PC-3 (cell line): ENCODE results near the gene APOD.

Experiments
- EZH2 ChIP-seq: fragments of 300-600 bp; sonication (generic); IDR thresholded peaks from one replicate; pipeline ENCODE4 v1.6.1; 2017; ENCODE audit warnings: antibody characterized with exemption, mild to moderate bottlenecking, low read length; ENCODE audit not compliant: unreplicated experiment
- EZH2phosphoT487 ChIP-seq: fragments of 300-600 bp; sonication (generic); IDR thresholded peaks from 2 replicates; pipeline ENCODE4 v1.6.1; 2018; ENCODE audit warnings: mild to moderate bottlenecking, antibody characterized with exemption, low read length, borderline replicate concordance
- TF ChIP-seq, protein P1 (sequence below): fragments of 300-600 bp; sonication (generic); conservative IDR thresholded peaks from 2 replicates; pipeline ENCODE4 v1.5.1; 2017; ENCODE audit warnings: antibody characterized with exemption, low read depth, mild to moderate bottlenecking, low read length

DNA sequence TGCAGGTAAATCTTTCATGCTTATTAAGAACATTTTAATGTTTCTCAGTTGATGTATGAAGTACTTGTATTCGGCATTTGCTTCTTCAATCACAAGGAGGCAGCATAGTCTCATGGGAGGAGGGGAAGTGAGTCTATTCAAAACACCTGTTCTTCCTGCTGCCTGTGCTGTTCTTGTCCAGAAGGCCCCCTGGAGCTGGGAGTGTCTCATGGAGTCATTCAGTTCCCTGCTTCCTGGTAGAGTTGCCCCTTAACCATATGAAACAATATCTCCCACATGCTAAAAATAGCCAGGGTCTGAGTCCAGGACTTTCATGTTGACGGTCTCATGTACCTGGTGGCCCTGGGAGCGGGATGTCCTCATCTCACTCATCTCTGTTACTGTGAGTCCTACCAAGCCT is 25.1 kb downstream of the APOD start:
- TF ChIP-seq, protein P1, sequence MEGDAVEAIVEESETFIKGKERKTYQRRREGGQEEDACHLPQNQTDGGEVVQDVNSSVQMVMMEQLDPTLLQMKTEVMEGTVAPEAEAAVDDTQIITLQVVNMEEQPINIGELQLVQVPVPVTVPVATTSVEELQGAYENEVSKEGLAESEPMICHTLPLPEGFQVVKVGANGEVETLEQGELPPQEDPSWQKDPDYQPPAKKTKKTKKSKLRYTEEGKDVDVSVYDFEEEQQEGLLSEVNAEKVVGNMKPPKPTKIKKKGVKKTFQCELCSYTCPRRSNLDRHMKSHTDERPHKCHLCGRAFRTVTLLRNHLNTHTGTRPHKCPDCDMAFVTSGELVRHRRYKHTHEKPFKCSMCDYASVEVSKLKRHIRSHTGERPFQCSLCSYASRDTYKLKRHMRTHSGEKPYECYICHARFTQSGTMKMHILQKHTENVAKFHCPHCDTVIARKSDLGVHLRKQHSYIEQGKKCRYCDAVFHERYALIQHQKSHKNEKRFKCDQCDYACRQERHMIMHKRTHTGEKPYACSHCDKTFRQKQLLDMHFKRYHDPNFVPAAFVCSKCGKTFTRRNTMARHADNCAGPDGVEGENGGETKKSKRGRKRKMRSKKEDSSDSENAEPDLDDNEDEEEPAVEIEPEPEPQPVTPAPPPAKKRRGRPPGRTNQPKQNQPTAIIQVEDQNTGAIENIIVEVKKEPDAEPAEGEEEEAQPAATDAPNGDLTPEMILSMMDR = peak; percentile 78
- TF ChIP-seq EZH2 (no peak), EZH2phosphoT487 (no peak)
